SU-DHL-6 (cell line): ENCODE measurements around the gene SH3BP2.

Experiments
- H2AFZ ChIP-seq: fragments of 200-600 bp; sonication (generic); 2 replicates; pipeline ENCODE4 v1.6.1; 2014; ENCODE audit warnings: low read depth, mild to moderate bottlenecking, moderate library complexity, mixed read lengths, antibody characterized with exemption, low read length; ENCODE audit not compliant: severe bottlenecking
- H3F3A ChIP-seq: fragments of 200-600 bp; shearing (Covaris generic); 2 replicates; pipeline ENCODE4 v1.6.0; 2016; ENCODE audit warnings: antibody characterized with exemption, mild to moderate bottlenecking; ENCODE audit not compliant: insufficient read depth
- H3K27ac ChIP-seq: fragments of 200-600 bp; sonication (generic); 2 replicates; pipeline ENCODE4 v1.5.1; 2016; ENCODE audit warnings: low read depth, mild to moderate bottlenecking, low read length, moderate library complexity, mixed read lengths
- H3K27me3 ChIP-seq: fragments of 200-600 bp; sonication (generic), shearing (Covaris generic); 2 replicates; pipeline ENCODE4 v1.6.0; 2014; ENCODE audit warnings: mild to moderate bottlenecking, low read length
- H3K36me3 ChIP-seq: fragments of 200-600 bp; sonication (generic); 2 replicates; pipeline ENCODE4 v1.6.1; 2014; ENCODE audit warnings: mild to moderate bottlenecking, low read length, mixed read lengths
- H3K4me2 ChIP-seq: fragments of 300-600, 200-600 bp; shearing (Covaris generic), sonication (generic); 2 replicates; pipeline ENCODE4 v1.6.0; 2014; ENCODE audit warnings: low read length, low read depth, mild to moderate bottlenecking; ENCODE audit not compliant: poor library complexity, severe bottlenecking
- H3K4me3 ChIP-seq: fragments of 200-600 bp; sonication (generic); 2 replicates; pipeline ENCODE4 v1.5.1; 2014; ENCODE audit warnings: antibody characterized with exemption, low read length, mild to moderate bottlenecking, mixed read lengths; ENCODE audit not compliant: insufficient read depth, poor library complexity, severe bottlenecking
- H3K79me2 ChIP-seq: fragments of 200-600 bp; sonication (generic); 2 replicates; pipeline ENCODE4 v1.6.1; 2014; ENCODE audit warnings: mild to moderate bottlenecking, low read length, moderate library complexity; ENCODE audit not compliant: insufficient read depth
- H3K9ac ChIP-seq: fragments of 200-600 bp; sonication (generic); 2 replicates; pipeline ENCODE4 v1.7.0; 2014; ENCODE audit warnings: mild to moderate bottlenecking, low read length
- H3K9me2 ChIP-seq: fragments of 200-600 bp; sonication (generic); replicated peaks from 2 replicates; pipeline ENCODE4 v1.6.1; 2014; ENCODE audit warnings: low read length; ENCODE audit not compliant: insufficient read depth
- H3K9me3 ChIP-seq: fragments of 200-600 bp; sonication (generic); 2 replicates; pipeline ENCODE4 v1.6.1; 2014; ENCODE audit warnings: low read length, mixed read lengths; ENCODE audit not compliant: insufficient read depth
- H4K20me1 ChIP-seq: fragments of 200-600 bp; sonication (generic); 2 replicates; pipeline ENCODE4 v1.6.1; 2014; ENCODE audit warnings: low read depth, mild to moderate bottlenecking, antibody characterized with exemption, low read length, moderate library complexity, mixed read lengths
- EZH2phosphoT487 ChIP-seq: fragments of 200-600 bp; sonication (generic), shearing (Covaris generic); conservative IDR thresholded peaks from 2 replicates; pipeline ENCODE4 v1.6.1; 2018; ENCODE audit warnings: mild to moderate bottlenecking, antibody characterized with exemption, low read length, moderate library complexity, mixed read lengths
- TF ChIP-seq, protein P1 (sequence below): fragments of 200-600 bp; sonication (generic); IDR thresholded peaks from one replicate; pipeline ENCODE4 v1.5.1; 2017; ENCODE audit warnings: antibody characterized with exemption, mild to moderate bottlenecking, low read length, moderate library complexity; ENCODE audit not compliant: insufficient read depth, poor library complexity, severe bottlenecking

Gene SH3BP2

DNA sequence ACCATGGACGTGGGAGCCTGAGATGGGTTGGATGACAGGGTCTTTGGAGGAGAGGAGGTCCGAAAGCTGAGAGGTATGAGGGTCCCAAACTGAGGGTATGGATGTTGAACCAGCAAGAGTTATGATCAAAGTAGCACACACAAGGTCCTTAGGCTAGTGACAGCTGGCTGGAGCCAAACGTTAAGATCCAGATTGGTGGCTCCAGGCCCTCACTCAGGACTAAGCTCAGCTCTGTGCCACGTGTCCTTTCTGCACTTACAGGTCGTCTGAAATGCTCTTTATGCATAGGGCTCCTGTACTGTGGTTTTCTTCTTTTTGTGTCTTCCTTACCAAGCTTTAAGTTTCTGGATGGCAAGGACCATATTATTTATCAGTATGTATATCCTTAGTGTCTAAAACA, 86.1 kb downstream of the SH3BP2 start:
- Histone ChIP-seq H4K20me1 (no peaks in the 10 kb centered on the region), H2AFZ (no peak overlapping the region), H3F3A (no peaks in the 10 kb centered on the region), H3K36me3 (no peaks in the 10 kb centered on the region), H3K4me2 (no peak overlapping the region), H3K4me3 (no peak overlapping the region), H3K9me3 (no peaks in the 10 kb centered on the region), H3K9me2 (no peaks in the 10 kb centered on the region), H3K27me3 (no peaks in the 10 kb centered on the region), H3K27ac (no peak overlapping the region), H3K9ac (no peak overlapping the region), H3K79me2 (no peaks in the 10 kb centered on the region)
- TF ChIP-seq, protein P1, sequence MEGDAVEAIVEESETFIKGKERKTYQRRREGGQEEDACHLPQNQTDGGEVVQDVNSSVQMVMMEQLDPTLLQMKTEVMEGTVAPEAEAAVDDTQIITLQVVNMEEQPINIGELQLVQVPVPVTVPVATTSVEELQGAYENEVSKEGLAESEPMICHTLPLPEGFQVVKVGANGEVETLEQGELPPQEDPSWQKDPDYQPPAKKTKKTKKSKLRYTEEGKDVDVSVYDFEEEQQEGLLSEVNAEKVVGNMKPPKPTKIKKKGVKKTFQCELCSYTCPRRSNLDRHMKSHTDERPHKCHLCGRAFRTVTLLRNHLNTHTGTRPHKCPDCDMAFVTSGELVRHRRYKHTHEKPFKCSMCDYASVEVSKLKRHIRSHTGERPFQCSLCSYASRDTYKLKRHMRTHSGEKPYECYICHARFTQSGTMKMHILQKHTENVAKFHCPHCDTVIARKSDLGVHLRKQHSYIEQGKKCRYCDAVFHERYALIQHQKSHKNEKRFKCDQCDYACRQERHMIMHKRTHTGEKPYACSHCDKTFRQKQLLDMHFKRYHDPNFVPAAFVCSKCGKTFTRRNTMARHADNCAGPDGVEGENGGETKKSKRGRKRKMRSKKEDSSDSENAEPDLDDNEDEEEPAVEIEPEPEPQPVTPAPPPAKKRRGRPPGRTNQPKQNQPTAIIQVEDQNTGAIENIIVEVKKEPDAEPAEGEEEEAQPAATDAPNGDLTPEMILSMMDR: no peak
- no peak for TF ChIP-seq EZH2phosphoT487

DNA sequence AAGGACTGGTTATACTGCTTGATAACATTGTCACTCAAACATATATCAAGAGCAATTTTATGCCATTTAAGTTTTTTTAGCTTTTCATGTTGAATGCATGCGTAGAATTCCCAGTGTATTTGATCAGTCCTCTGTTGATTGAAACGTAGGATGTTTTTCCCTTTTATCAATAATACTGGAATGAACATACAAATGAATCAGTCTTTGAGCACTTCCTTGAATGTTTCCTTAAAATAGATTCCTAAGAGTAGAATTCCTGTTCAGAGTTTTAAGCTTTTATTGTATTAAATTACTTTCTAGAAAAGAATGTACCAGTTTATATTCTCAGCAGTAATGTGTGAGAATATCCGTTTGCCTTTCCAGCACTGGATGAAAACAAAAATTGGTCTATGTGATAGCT, 88.5 kb downstream of the SH3BP2 start:
- Histone ChIP-seq H3K9ac (no peak overlapping the region), H3K4me3 (no peak overlapping the region), H3K27me3 (no peaks in the 10 kb centered on the region), H3K9me2 (no peaks in the 10 kb centered on the region), H3K9me3 (no peaks in the 10 kb centered on the region), H3K4me2 (no peak overlapping the region), H3K36me3 (no peaks in the 10 kb centered on the region), H4K20me1 (no peaks in the 10 kb centered on the region), H3K27ac (no peak overlapping the region), H3K79me2 (no peaks in the 10 kb centered on the region), H2AFZ (no peak overlapping the region), H3F3A (no peaks in the 10 kb centered on the region)
- TF ChIP-seq EZH2phosphoT487: no peak
- TF ChIP-seq, protein P1: no peak

DNA sequence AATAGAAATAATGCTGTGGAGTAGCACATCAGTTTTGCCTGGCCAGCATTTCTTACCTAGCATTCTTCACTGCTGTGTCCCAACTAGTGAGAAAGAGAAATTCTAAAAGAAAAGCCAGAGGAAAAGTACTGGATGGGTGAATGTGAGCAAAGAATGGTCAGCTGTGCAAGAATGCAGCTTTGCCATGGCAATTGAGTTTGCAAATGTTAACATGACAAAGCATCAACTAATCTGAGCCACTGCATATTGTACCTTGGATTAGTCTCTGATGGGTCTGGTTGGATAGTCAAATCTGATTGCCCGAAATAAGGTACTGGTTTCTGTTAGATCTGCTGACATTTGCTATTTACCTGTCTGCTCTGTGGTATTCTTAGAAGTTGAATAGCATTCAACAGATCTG, 89.5 kb downstream of the SH3BP2 start:
- Histone ChIP-seq H3K4me3 (no peak overlapping the region), H3K9me3 (no peaks in the 10 kb centered on the region), H3K4me2 (no peak overlapping the region), H3K9ac (no peak overlapping the region), H3K9me2 (no peaks in the 10 kb centered on the region), H3K27ac (no peak overlapping the region), H4K20me1 (no peaks in the 10 kb centered on the region), H3F3A (no peaks in the 10 kb centered on the region), H3K27me3 (no peaks in the 10 kb centered on the region), H3K79me2 (no peaks in the 10 kb centered on the region), H3K36me3 (no peaks in the 10 kb centered on the region), H2AFZ (no peak overlapping the region)
- no peak for TF ChIP-seq EZH2phosphoT487
- TF ChIP-seq, protein P1: no peak

DNA sequence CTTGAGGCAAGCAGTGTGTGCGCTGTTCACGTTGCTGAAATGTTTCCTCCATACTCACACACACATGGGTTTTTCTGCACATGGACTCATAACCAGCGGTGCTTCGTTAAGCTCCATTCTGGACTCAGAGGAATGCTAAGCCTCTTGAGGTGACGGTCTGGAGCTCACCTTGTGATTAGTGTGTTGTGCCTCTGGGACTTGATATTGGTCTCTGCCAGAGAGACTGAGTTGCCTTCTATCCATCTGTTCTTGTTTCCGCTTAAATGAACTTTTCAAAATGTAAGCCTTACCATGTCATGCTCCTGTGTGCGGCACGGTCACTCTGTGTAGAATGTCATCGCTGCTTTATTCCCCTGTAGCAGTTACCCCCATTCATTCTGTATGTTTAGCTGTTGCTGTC, 93.3 kb downstream of the SH3BP2 start:
- Histone ChIP-seq H4K20me1 (no peaks in the 10 kb centered on the region), H2AFZ (no peak overlapping the region), H3K27ac (no peak overlapping the region), H3K79me2 (no peaks in the 10 kb centered on the region), H3K4me3 (no peak overlapping the region), H3K4me2 (no peak overlapping the region), H3K9ac (no peak overlapping the region), H3F3A (no peaks in the 10 kb centered on the region), H3K27me3 (no peaks in the 10 kb centered on the region), H3K9me3 (no peaks in the 10 kb centered on the region), H3K9me2 (no peaks in the 10 kb centered on the region), H3K36me3 (no peaks in the 10 kb centered on the region)
- TF ChIP-seq, protein P1: no peak
- TF ChIP-seq EZH2phosphoT487: no peak
